SH-SY5Y (cell line): ENCODE results near the gene RNF8.

ENCODE experiments used
- GATA2 ChIP-seq: IDR thresholded peaks from 2 replicates; pipeline ENCODE4 v1.6.1; 2011; ENCODE audit warnings: mild to moderate bottlenecking, low read depth, low read length
- GATA3 ChIP-seq: IDR thresholded peaks from 2 replicates; pipeline ENCODE4 v1.6.1; 2011; ENCODE audit warnings: low read depth, mild to moderate bottlenecking, low read length, moderate library complexity

The RNF8 gene

DNA sequence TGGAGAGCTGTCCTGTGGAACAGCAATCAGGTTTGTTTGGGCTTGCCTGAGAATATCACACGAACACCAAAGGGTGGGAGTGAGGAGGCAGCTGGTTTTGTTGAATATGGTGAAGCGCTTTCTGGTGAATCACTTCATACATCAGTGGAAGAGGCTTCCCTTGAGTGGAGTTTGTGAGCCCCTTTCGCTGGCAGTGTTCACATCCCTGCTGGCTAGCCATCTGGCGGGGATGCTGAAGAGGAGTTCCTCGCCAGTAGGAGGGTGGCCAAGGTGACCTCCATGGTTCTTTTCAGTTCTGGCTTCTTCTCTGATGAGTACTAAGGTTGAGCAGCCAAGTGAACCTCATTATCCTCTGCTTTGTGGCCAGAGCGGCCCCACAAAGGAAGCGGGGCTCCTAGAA lies 37.7 kb upstream of the RNF8 start:
- TF ChIP-seq GATA3 (no peak), GATA2 (no peak)

DNA sequence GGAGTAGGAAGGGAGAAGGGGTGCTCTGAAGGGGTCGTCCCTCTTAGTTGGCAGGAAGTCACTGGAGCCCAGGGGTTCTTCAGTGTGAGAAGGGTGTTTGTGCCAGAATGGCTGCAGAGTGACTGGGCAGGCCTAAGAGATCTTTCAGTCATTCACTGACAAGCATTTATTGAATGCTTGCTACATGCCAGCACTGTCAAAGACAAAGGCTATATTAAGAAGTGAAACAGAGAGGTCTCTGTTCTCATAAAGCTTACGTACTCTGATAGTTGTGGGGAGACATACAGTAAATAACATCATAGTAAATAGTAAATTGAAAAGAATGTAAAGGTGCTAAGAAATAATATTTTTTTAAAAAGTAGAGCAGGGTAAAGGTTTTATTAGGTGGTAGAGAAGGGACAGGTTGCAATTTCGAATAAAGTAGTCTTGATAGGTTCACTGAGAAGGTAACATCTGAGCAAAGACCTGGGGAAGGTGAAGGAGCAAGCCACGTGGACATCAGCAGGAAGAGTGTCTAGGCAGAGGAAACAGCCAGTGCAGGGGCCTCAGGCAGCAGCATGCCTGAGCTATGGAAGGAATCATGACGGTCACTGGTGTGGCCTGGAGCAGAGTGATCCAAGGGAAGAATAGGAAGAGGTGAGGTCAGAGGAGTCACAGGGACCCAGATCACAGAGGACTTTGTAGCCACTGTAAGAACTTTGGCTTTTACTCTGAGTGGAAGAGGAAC lies 36.3 kb upstream of the RNF8 start:
- TF ChIP-seq GATA3: no peak
- TF ChIP-seq GATA2: no peak

DNA sequence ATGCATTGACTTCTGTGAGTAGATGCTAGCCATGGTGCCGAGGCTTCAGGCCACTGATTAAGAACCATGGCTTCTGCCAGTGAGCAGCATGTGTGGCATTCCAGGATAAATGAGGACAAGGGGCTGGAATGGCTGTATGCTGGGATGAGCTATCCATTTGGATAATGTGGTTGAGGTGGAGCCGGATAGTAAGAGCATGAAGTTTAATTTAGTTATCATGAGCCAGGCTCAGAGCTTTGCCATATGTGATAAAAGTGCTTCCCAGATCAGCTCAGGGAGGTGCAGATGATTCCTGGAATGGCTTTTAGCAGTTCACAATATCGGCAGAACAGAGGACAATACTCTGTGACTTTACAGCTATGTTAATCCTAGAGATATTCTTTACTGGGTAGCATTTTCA lies 34.6 kb upstream of the RNF8 start:
- TF ChIP-seq GATA2 (no peak), GATA3 (no peak)

GRCh38 chr6:37319856-37320480 lies 33.8 kb upstream of the RNF8 start:
- TF ChIP-seq GATA3 (no peak), GATA2 (no peak)

DNA sequence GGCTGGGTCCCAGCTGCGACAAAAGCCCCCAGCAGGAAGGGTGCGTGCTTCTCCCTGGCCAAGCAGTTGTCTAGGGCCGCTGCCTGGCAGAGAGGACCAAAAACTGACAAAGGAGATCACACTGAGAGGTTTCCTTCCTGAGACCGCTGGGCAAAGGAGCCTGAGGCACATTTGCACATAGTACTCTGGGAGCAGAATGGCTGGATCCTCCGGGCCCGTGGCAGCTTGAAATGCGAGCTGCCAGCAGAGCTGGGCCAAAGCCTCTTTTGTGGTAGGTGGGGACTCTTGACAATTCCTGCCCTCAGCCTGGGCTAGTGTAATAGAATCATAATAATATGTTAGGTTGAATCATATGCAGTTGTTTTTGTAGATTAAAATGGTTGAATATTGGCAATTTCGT lies 33.1 kb upstream of the RNF8 start:
- TF ChIP-seq GATA2: no peak
- TF ChIP-seq GATA3: no peak

DNA sequence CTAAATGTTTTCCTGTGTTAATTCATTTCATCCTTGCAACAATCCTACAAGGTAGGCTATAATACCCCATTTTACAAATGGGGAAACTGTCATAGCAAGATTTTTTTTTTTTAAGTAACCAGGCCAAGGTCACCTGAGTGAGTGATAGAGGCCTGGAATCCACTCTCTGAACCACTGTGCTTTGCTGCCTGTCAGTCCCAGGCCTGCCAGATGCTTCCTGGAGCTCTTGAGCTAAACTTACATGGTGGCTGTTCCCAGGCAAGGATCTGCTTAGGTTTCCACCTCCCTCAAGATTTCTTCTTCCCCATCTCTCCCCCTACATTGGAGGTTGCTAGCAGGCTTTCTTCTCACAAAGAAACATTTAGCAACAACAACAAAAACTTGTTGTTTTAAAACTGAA lies 32.7 kb upstream of the RNF8 start:
- no peak for TF ChIP-seq GATA3
- no peak for TF ChIP-seq GATA2

- TF ChIP-seq GATA3 (no peak), GATA2 (no peak)
Measured at GRCh38 chr6:37321516-37322415, 32.0 kb upstream of the RNF8 start.

DNA sequence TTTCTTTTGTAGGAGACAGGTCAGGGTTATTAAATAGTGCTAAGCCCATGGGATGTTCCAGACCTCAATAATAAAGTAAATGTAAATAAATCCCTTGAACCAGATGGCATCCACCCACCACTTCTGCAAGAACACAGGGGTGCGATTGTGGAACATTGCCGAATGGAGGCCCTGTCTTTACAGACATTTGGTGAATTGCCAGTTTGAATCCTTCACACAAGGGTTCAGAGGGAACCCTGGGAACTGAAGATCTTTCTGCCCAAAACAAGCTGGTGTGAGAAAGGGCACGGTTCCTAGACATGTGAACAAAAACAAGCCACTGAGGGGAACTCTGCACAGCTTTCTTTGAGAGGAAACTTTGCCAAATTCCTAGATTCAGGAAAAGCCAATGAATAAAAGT lies 30.2 kb upstream of the RNF8 start:
- TF ChIP-seq GATA3 (no peak), GATA2 (no peak)

DNA sequence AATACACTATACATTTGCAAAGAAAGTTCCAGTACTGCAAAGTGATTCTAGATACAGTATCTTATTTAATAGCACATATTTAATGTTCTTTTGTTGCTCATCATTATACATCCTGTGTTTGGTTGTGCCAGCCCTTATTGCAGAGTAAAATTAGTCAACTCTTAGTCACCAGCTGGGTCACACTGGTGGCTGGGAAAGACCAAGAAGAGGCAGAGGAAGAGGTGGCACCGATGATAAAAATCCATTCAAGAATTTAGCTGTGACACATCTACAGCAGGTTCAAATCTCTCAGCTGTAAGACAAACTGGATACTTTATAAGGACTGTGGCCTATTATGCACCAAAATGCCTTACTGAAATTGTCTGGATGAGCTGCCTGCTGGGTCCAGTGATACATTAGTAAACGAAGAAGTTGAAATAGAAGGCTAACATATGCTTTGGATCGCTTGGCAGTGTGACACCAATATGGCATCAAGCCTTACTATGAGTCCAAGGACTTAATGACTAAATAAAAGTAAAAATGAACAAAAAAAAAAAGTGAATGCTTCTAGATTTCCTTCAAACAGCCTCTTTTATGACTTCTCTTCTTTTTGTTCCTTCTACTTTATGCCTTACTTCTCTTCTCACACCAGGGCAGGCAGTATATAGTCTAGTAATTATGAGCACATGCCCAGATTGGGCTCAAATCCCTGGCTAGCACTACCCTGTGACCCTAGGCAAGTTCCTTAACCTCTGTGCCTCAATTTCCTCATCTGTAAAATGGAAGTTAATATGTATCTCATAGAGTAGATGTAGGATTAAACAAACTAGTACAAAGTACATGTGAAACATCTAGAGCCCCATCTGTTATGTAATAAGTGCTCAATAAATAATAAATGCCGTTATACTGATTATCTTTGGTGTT lies 29.4 kb upstream of the RNF8 start:
- TF ChIP-seq GATA3 (no peak), GATA2 (no peak)

DNA sequence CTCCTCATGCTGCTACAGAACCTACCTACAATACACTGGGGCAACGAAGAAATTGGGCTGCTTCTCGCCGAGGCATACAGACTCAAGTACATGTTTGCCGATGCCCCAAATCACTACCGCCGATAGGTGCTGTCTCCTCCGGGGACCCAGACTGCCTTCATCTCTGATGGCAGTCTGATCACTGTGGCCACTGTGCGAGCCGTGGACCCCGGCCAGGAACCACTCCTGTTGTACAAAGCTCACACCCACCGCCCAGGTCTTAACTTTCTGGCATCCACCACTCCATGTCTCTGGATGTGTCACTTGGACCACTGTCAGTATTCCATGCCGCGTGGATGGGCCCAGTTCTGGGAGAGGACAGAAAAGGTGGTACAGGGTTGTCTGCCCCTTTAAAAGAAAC lies 22.7 kb upstream of the RNF8 start:
- TF ChIP-seq GATA2: no peak
- TF ChIP-seq GATA3: no peak

- no peak for TF ChIP-seq GATA2
- TF ChIP-seq GATA3: no peak
Measured at GRCh38 chr6:37332894-37333293, 20.9 kb upstream of the RNF8 start.

GRCh38 chr6:37334047-37334446 lies 19.7 kb upstream of the RNF8 start:
- TF ChIP-seq GATA2: no peak
- TF ChIP-seq GATA3: no peak

DNA sequence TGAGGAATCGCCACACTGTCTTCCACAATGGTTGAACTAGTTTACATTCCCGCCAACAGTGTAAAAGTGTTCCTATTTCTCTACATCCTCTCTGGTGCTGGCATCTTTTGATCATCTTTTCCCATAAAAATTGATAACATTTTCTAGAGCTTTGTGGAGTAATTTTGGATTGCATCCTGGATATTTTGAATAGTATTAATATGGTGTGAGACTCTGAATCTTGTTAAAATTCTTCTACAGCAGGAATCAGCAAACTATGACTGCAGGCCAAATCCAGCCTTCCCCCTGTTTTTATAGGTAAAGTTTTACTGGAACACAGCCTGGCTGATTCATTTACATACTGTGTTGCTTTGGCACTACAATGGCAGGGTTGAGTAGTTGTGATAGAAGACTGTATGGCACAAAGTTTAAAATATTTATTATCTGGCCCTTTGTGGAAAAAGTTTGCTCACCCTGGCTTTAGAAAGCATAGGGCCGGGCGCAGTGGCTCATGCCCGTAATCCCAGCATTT lies 15.0 kb upstream of the RNF8 start:
- TF ChIP-seq GATA3 (no peak), GATA2 (no peak)
